Endothelial cell of umbilical vein (primary cell): ENCODE measurements around the gene ZNF586. TPM values are rescaled to one million over a fixed set of nuclear protein-coding genes. Genes with fewer than 3 reads are reported as not detected.

Experiments used
- BruUV-seq: library from RNA; stranded (reverse); fragments of 400-500 nt; replicated peaks from 2 replicates; lab custom pipeline; 2021; lab: Mats Ljungman, UMichigan
- CTCF ChIA-PET: fragments of 300-600, 350-600 bp; sonication (Branson Sonifier 250); formaldehyde crosslinking; loops from one replicate; lab custom pipeline; 2021; ENCODE audit warnings: antibody characterized with exemption, inconsistent platforms; lab: Charles Lee
- POLR2A ChIA-PET: fragments of 300-600, 350-600 bp; sonication (Branson Sonifier 250); formaldehyde crosslinking; loops from one replicate; lab custom pipeline; 2021; ENCODE audit warnings: antibody characterized with exemption, inconsistent platforms; lab: Charles Lee
- DNase-seq: peaks from one replicate; pipeline ENCODE4 v3.0.0-alpha.2; 2011; ENCODE audit warnings: low read depth, low spot score
- FAIRE-seq: peaks from 2 replicates; lab custom pipeline; 2011; peaks lifted over from hg19 to GRCh38; lab: Jason Lieb, UNC
- H2AFZ ChIP-seq: 2 replicates; pipeline ENCODE4 v1.6.0; 2012; ENCODE audit warnings: low read depth, low read length, control low read depth, inconsistent platforms
- H3K27ac ChIP-seq: 2 replicates; pipeline ENCODE4 v1.5.1; 2011; ENCODE audit warnings: low read depth, mild to moderate bottlenecking, control low read depth, low read length, moderate library complexity; ENCODE audit not compliant: insufficient read depth
- H3K27me3 ChIP-seq, 2 experiments: 2 replicates each; pipeline versions ENCODE4 v1.6.0 to v1.6.1; 2011; ENCODE audit warnings: low read length in 2 of 2, mixed read lengths in 1 of 2; ENCODE audit not compliant: control insufficient read depth in 2 of 2, insufficient read depth in 2 of 2
- H3K36me3 ChIP-seq, 2 experiments: 2 replicates in 1 of 2; 3 replicates in 1 of 2; pipeline ENCODE4 v1.5.1; 2011; ENCODE audit warnings: low read length in 2 of 2, mild to moderate bottlenecking in 1 of 2, moderate library complexity in 1 of 2; ENCODE audit not compliant: control insufficient read depth in 2 of 2, insufficient read depth in 2 of 2; ENCODE audit errors: extremely low read depth in 1 of 2
- H3K4me1 ChIP-seq: 3 replicates; pipeline ENCODE4 v1.5.1; 2011; ENCODE audit warnings: mild to moderate bottlenecking, low read length; ENCODE audit not compliant: control insufficient read depth, insufficient read depth; ENCODE audit errors: extremely low read depth
- H3K4me2 ChIP-seq: 2 replicates; pipeline ENCODE4 v1.6.1; 2011; ENCODE audit warnings: low read length, control low read depth, mixed read lengths; ENCODE audit not compliant: insufficient read depth
- H3K4me3 ChIP-seq, 3 experiments: fragments of 200-600 bp in 1 of 3; sonication (generic), shearing (Covaris generic) in 1 of 3; replicated peaks in 1 of 3; 2 replicates each; pipeline ENCODE4 v1.5.1; 2011 to 2016; ENCODE audit warnings: control low read depth in 3 of 3, low read length in 3 of 3, mild to moderate bottlenecking in 2 of 3, inconsistent platforms in 1 of 3, low read depth in 1 of 3, moderate library complexity in 1 of 3; ENCODE audit not compliant: insufficient read depth in 1 of 3
- H3K79me2 ChIP-seq: 2 replicates; pipeline ENCODE4 v1.6.0; 2012; ENCODE audit warnings: low read length, inconsistent platforms; ENCODE audit not compliant: control insufficient read depth, insufficient read depth
- H3K9ac ChIP-seq: replicated peaks from 2 replicates; pipeline ENCODE3; 2011; ENCODE audit warnings: low read length, control low read depth; ENCODE audit not compliant: insufficient read depth; ENCODE audit errors: extremely low read depth
- H3K9me1 ChIP-seq: replicated peaks from 3 replicates; pipeline ENCODE4 v1.6.0; 2011; ENCODE audit warnings: mild to moderate bottlenecking, low read length; ENCODE audit not compliant: control insufficient read depth, insufficient read depth; ENCODE audit errors: extremely low read depth
- H3K9me3 ChIP-seq: replicated peaks from 2 replicates; pipeline ENCODE4 v1.5.1; 2012; ENCODE audit warnings: low read length, inconsistent platforms; ENCODE audit not compliant: control insufficient read depth, insufficient read depth
- H4K20me1 ChIP-seq: replicated peaks from 2 replicates; pipeline ENCODE3; 2011; ENCODE audit warnings: mild to moderate bottlenecking, low read length; ENCODE audit not compliant: control insufficient read depth, insufficient read depth; ENCODE audit errors: extremely low read depth
- EZH2 ChIP-seq: IDR thresholded peaks from 2 replicates; pipeline ENCODE4 v1.6.1; 2012; ENCODE audit warnings: borderline replicate concordance, low read depth, mild to moderate bottlenecking, moderate library complexity, low read length, inconsistent platforms; ENCODE audit not compliant: severe bottlenecking
- FOS ChIP-seq: IDR thresholded peaks from 2 replicates; pipeline ENCODE4 v1.6.1; 2011; ENCODE audit warnings: mild to moderate bottlenecking, low read length, moderate library complexity, borderline replicate concordance; ENCODE audit not compliant: insufficient read depth
- GATA2 ChIP-seq: IDR thresholded peaks from 2 replicates; pipeline ENCODE4 v1.7.0; 2011; ENCODE audit warnings: low read depth, mild to moderate bottlenecking, moderate library complexity, mixed read lengths, low read length; ENCODE audit not compliant: insufficient read length, insufficient read depth
- JUN ChIP-seq: IDR thresholded peaks from 2 replicates; pipeline ENCODE4 v1.6.1; 2011; ENCODE audit warnings: borderline replicate concordance, low read depth; ENCODE audit not compliant: insufficient read length, insufficient read depth
- MYC ChIP-seq: IDR thresholded peaks from one replicate; pipeline ENCODE4 v1.6.1; 2011; ENCODE audit warnings: mild to moderate bottlenecking, low read depth, low read length
- POLR2A ChIP-seq: IDR thresholded peaks from 2 replicates; pipeline ENCODE4 v1.6.1; 2012; ENCODE audit warnings: low read depth, mild to moderate bottlenecking, control low read depth, low read length
- POLR2AphosphoS5 ChIP-seq: IDR thresholded peaks from 2 replicates; pipeline ENCODE4 v1.6.1; 2012; ENCODE audit warnings: low read depth, mild to moderate bottlenecking, control low read depth, low read length, moderate library complexity; ENCODE audit not compliant: insufficient read depth
- dilution Hi-C: fragments of 300-500 bp; cut with MboI; formaldehyde crosslinking; loops from one replicate; pipeline ENCODE4 v1.15.0; 2019; ENCODE audit warnings: low sequenced_read_pairs; ENCODE audit not compliant: extremely low pct_ligation_motif_present
- intact Hi-C: fragments of 100-400 bp; cut with micrococcal nuclease; formaldehyde crosslinking; loops from one replicate; pipeline ENCODE4 v1.10.0; 2022
- polyA plus RNA-seq, 4 experiments: library from polyadenylated mRNA; depleted of rRNA in 3 of 4; stranded (reverse) in 3 of 4; unstranded in 1 of 4; fragments of >200 nt; gene quantifications; 2 replicates each; pipeline versions ENCODE4 v1.2.1 to v1.2.3, GENCODE V29; 2011 to 2012; ENCODE audit warnings: missing spikeins in 1 of 4
- total RNA-seq: library from RNA; stranded (reverse); gene quantifications from 2 replicates; pipeline ENCODE4 v1.2.3, GENCODE V29; 2021
- TF ChIP-seq, protein P1 (sequence below): IDR thresholded peaks from 2 replicates; pipeline ENCODE4 v1.6.1; 2011; ENCODE audit not compliant: insufficient read depth, insufficient read length
- TF ChIP-seq, protein P2 (sequence below), 2 donors: IDR thresholded peaks; 1 replicate in 1 of 2; 2 replicates in 1 of 2; pipeline ENCODE4 v1.5.1; 2011; ENCODE audit warnings: low read length in 2 of 2, mild to moderate bottlenecking in 2 of 2, moderate library complexity in 2 of 2, control low read depth in 1 of 2, inconsistent platforms in 1 of 2, low read depth in 1 of 2; ENCODE audit not compliant: insufficient read depth in 1 of 2; ENCODE audit errors: extremely low read depth in 1 of 2

The ZNF586 gene
- total and polyA plus RNA-seq, 2 donors (not counting 3 experiments of a cell fraction or from before 2014, with no cell fraction given), result 6.0 to 14.7 TPM

DNA sequence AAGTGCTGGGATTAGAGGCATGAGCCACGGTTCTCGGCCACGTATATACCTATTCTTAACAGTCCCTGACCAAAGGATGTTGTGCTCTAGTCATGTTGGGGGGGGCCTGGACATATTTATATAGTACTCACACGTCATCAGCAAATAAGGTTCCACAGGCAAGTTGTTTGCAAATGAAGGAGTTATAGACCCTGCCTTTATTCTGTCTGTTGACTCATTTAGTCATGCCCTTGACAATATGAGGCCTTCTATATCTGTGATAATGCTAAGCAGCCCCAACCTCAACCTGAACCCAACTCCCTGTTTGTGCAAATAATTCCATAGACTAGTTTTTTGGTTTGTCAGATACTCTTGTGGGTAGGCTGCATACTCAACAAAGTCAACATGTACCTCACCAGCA lies 8.9 kb downstream of the ZNF586 start:
- H2AFZ ChIP-seq, result no peak overlapping the region
- intact Hi-C loops (no loop called here), dilution Hi-C loops (no loop called here)
- no peak for DNase-seq
- no peak overlapping the region for H3K4me3 ChIP-seq
- H3K4me1 ChIP-seq, result no peaks in the 10 kb centered on the region
- ChIA-PET POLR2A (no interaction called here), CTCF (no interaction called here)
- no peak for TF ChIP-seq GATA2
- TF ChIP-seq POLR2AphosphoS5, result no peak
- TF ChIP-seq POLR2A, result no peak
- TF ChIP-seq, protein P1, sequence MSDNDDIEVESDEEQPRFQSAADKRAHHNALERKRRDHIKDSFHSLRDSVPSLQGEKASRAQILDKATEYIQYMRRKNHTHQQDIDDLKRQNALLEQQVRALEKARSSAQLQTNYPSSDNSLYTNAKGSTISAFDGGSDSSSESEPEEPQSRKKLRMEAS, result no peak
- TF ChIP-seq, protein P2, sequence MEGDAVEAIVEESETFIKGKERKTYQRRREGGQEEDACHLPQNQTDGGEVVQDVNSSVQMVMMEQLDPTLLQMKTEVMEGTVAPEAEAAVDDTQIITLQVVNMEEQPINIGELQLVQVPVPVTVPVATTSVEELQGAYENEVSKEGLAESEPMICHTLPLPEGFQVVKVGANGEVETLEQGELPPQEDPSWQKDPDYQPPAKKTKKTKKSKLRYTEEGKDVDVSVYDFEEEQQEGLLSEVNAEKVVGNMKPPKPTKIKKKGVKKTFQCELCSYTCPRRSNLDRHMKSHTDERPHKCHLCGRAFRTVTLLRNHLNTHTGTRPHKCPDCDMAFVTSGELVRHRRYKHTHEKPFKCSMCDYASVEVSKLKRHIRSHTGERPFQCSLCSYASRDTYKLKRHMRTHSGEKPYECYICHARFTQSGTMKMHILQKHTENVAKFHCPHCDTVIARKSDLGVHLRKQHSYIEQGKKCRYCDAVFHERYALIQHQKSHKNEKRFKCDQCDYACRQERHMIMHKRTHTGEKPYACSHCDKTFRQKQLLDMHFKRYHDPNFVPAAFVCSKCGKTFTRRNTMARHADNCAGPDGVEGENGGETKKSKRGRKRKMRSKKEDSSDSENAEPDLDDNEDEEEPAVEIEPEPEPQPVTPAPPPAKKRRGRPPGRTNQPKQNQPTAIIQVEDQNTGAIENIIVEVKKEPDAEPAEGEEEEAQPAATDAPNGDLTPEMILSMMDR (IDR thresholded peaks at IDR 0.05; ENCODE audit: extremely low read depth in 1 of 2, insufficient read depth in 1 of 2, low read depth in 1 of 2, low read length in 2 of 2), result no peak
- TF ChIP-seq JUN, result no peak
- TF ChIP-seq FOS, result no peak
- no peak for TF ChIP-seq MYC
- no peak for TF ChIP-seq EZH2
- BruUV-seq, result no TSS peak
- FAIRE-seq, result no peak
- peaks cover 23 to 27% of the 10 kb centered on the region in 2 experiments for H3K36me3 ChIP-seq
- H3K27me3 ChIP-seq, result no peaks in the 10 kb centered on the region
- no peak overlapping the region for H3K27ac ChIP-seq
- H3K9me1 ChIP-seq, result no peaks in the 10 kb centered on the region
- H4K20me1 ChIP-seq, result no peaks in the 10 kb centered on the region
- peaks cover 36% of the 10 kb centered on the region for H3K79me2 ChIP-seq
- no peak overlapping the region for H3K9ac ChIP-seq
- H3K9me3 ChIP-seq, result peaks cover 20% of the 10 kb centered on the region
- no peak overlapping the region for H3K4me2 ChIP-seq
